Measurements from ENCODE around the gene NFIX.

The NFIX gene

DNA sequence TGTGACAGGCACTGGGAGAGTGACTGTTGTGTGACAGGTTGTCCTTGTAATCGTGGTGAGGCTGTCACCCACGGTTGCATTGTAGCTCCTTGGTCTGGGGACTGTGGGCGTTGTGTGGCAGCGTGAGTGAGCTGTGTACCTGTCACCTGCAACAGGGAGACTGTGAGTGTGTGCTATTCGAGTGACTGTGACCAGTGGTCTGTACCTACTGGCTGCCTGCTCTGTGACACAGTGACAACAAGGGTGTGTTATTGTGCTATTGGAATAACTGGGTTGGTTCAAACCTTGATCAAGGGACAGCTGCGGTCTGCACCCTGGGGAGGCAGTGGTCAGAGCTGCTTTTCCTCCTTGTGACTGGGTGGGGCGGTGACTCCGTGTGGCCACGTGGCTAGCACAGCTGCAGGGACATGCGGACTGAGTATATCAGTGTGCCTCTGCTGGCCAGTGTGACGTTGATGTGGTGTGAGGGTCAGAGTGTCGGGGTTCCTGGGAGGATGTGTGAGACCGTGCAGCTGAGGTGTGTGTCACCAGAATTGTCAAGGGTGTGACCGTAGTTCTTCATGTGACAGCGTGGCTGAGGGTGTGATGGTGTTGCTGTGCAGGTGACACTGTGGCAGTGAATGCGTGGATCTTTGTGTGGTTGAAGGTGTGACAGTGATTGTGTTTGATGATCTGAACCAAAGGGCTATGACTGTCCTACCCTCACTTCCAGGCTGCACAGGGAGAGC is 10.1 kb upstream of the NFIX start:
- Histone ChIP-seq H3K4me3 (ENCODE audit: low read length) (no peak overlapping the region), H3K27me3 (ENCODE audit: control insufficient read depth, insufficient read depth, low read length) (no peaks in the 10 kb centered on the region), H3K4me1 (ENCODE audit: control insufficient read depth, insufficient read depth, low read length) (peaks cover 6% of the 10 kb centered on the region), H3K27ac (ENCODE audit: low read depth, low read length) (no peak overlapping the region), H3K36me3 (ENCODE audit: control insufficient read depth, insufficient read depth, low read length) (no peaks in the 10 kb centered on the region), H3K9ac (ENCODE audit: low read length) (peak overlapping the region; percentile 10)

DNA sequence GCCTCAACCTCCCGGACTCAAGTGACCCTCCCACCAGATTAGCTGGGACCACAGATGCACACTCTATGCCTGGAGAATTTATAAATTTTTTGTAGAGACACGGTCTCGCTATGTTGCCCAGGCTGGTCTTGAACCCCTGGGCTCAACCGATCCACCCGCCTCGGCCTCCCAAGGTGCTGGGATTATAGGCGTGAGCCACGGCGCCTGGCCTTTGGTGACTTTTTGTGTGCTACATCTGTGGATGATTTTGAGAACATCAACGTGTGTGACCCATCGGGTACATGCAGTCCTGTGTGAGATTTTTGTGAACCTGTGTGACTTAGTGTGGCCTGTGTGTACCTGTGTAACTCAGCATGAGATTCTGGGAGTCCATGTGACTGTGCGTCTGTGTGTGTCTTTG is 8.5 kb upstream of the NFIX start:
- H3K4me3 ChIP-seq (ENCODE audit: low read length): no peak overlapping the region
- no peak overlapping the region for H3K27ac ChIP-seq (ENCODE audit: low read depth, low read length)
- H3K36me3 ChIP-seq (ENCODE audit: control insufficient read depth, insufficient read depth, low read length): no peaks in the 10 kb centered on the region
- H3K27me3 ChIP-seq (ENCODE audit: control insufficient read depth, insufficient read depth, low read length): no peaks in the 10 kb centered on the region
- H3K9ac ChIP-seq (ENCODE audit: low read length): no peak overlapping the region
- peaks cover 6% of the 10 kb centered on the region for H3K4me1 ChIP-seq (ENCODE audit: control insufficient read depth, insufficient read depth, low read length)

DNA sequence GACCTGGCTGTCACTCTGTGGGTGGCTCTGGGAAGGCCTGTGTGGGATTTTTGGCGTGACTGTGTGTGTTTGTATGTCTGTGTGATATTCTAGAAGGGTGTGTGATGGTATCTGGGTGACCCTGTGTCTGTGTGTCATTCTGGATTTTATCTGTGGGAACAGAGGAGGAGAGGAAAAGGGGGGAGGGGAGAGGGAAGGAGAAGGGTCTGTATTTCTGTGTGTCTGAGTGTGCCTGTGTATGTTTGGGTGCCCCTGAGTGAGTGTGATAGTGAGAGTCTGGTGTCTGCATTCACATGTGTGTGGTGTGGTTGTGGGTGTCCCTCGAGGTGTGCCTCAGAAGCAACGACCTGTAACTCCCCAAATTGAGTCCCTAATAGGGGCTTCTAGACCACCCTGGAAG is 8.1 kb upstream of the NFIX start:
- no peaks in the 10 kb centered on the region for H3K36me3 ChIP-seq (ENCODE audit: control insufficient read depth, insufficient read depth, low read length)
- H3K27ac ChIP-seq (ENCODE audit: low read depth, low read length): no peak overlapping the region
- H3K9ac ChIP-seq (ENCODE audit: low read length): no peak overlapping the region
- H3K4me1 ChIP-seq (ENCODE audit: control insufficient read depth, insufficient read depth, low read length): peaks cover 6% of the 10 kb centered on the region
- no peak overlapping the region for H3K4me3 ChIP-seq (ENCODE audit: low read length)
- no peaks in the 10 kb centered on the region for H3K27me3 ChIP-seq (ENCODE audit: control insufficient read depth, insufficient read depth, low read length)

DNA sequence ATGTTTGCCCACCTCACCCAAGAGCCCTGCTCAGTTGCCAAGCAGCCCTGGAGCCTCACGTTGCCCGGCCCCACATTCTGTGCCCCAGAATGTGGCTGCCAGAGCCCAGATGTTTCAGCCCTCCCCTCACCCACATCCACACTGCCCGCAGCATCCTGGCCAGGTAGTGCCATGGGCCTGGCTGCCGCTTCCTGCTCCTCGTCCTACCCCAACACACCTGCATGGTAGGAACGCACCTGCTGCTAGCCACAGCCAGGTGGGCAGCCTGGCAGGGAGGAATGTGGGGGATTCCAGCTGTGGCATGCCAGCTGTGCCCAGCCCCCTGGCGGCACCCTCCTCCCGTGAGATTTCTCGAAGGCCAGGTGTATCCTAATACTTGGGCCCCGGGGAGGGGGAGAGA is 7.5 kb upstream of the NFIX start:
- no peak overlapping the region for H3K9ac ChIP-seq (ENCODE audit: low read length)
- H3K4me3 ChIP-seq (ENCODE audit: low read length): no peak overlapping the region
- H3K4me1 ChIP-seq (ENCODE audit: control insufficient read depth, insufficient read depth, low read length): peaks cover 6% of the 10 kb centered on the region
- H3K27ac ChIP-seq (ENCODE audit: low read depth, low read length): no peak overlapping the region
- H3K27me3 ChIP-seq (ENCODE audit: control insufficient read depth, insufficient read depth, low read length): no peaks in the 10 kb centered on the region
- H3K36me3 ChIP-seq (ENCODE audit: control insufficient read depth, insufficient read depth, low read length): no peaks in the 10 kb centered on the region

DNA sequence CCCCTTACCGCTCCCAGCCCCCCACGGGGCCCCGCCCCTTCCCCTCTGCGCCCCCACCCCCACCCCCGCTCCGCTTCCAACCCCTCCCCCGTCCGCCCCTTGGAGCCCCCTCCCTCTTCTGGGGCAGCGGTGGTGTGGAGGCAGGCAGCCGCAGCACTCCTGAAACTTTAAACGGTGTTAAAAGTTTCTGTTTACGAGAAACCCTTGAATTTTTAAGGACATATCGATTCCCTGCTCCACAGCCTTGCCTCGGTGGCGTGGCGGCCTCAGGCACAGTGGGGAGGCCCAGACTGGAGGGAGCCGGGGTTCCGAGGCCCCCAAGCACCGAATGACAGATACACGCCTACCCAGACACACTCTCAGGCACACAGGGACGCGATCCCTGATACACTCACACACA is 4.8 kb upstream of the NFIX start:
- H3K9ac ChIP-seq (ENCODE audit: low read length): no peak overlapping the region
- H3K27ac ChIP-seq (ENCODE audit: low read depth, low read length): no peak overlapping the region
- H3K4me3 ChIP-seq (ENCODE audit: low read length): no peak overlapping the region
- H3K4me1 ChIP-seq (ENCODE audit: control insufficient read depth, insufficient read depth, low read length): no peaks in the 10 kb centered on the region
- H3K27me3 ChIP-seq (ENCODE audit: control insufficient read depth, insufficient read depth, low read length): no peaks in the 10 kb centered on the region
- no peaks in the 10 kb centered on the region for H3K36me3 ChIP-seq (ENCODE audit: control insufficient read depth, insufficient read depth, low read length)

DNA sequence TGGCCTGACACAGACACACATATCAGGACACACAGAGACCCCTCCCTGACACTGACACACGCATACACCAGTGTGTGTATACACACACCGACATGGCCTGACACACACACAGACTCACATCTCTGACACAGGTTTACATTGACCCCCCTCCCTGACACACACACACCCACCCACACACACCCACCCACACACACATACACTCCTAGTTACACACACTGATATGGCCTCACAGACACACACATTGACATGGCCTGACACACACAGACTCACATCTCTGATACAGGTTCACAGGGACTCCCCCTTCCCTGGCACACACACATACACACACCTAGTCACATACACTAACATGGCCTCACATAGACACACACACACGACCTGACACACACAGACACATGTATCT is 4.4 kb upstream of the NFIX start:
- Histone ChIP-seq H3K27ac (ENCODE audit: low read depth, low read length) (no peak overlapping the region), H3K9ac (ENCODE audit: low read length) (no peak overlapping the region), H3K4me3 (ENCODE audit: low read length) (no peak overlapping the region), H3K4me1 (ENCODE audit: control insufficient read depth, insufficient read depth, low read length) (no peaks in the 10 kb centered on the region), H3K36me3 (ENCODE audit: control insufficient read depth, insufficient read depth, low read length) (no peaks in the 10 kb centered on the region), H3K27me3 (ENCODE audit: control insufficient read depth, insufficient read depth, low read length) (no peaks in the 10 kb centered on the region)

DNA sequence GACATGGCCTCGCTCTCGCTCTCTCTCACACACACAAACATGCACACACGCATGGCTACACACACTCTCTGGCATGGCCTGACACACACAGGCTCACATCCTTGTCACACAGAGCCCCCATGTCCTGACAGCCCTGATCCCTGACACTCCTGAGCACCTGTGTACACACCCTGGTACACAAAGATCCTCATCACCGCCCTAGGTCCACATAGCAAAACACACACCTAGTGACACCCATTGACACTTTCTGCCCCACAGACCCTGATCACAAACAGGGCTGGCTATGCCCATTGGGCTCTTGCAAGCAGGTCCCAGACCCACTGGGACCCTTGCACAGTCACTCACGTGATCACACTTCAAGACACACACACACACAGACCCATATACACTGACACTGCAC is 4.0 kb upstream of the NFIX start:
- H3K27ac ChIP-seq (ENCODE audit: low read depth, low read length): no peak overlapping the region
- H3K4me1 ChIP-seq (ENCODE audit: control insufficient read depth, insufficient read depth, low read length): no peaks in the 10 kb centered on the region
- H3K36me3 ChIP-seq (ENCODE audit: control insufficient read depth, insufficient read depth, low read length): no peaks in the 10 kb centered on the region
- no peak overlapping the region for H3K9ac ChIP-seq (ENCODE audit: low read length)
- no peak overlapping the region for H3K4me3 ChIP-seq (ENCODE audit: low read length)
- H3K27me3 ChIP-seq (ENCODE audit: control insufficient read depth, insufficient read depth, low read length): no peaks in the 10 kb centered on the region

DNA sequence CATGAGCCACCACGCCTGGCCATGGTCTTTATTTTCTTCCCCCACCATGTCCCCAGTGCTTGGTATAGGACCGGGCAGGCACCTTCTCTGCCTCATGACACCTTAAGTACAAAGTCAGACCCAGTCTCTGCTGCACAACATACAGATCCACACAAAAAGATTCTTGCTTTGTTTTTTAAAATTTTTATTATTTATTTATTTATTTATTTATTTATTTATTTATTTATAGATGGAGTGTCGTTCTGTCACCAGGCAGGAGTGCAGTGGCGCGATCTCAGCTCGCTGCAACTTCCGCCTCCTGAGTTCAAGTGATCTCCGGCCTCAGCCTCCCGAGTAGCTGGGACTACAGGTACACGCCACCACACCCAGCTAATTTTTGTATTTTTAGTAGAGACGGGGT is 2.5 kb upstream of the NFIX start:
- Histone ChIP-seq H3K4me1 (ENCODE audit: control insufficient read depth, insufficient read depth, low read length) (peaks cover 8% of the 10 kb centered on the region), H3K4me3 (ENCODE audit: low read length) (no peak overlapping the region), H3K27me3 (ENCODE audit: control insufficient read depth, insufficient read depth, low read length) (no peaks in the 10 kb centered on the region), H3K36me3 (ENCODE audit: control insufficient read depth, insufficient read depth, low read length) (no peaks in the 10 kb centered on the region), H3K9ac (ENCODE audit: low read length) (no peak overlapping the region), H3K27ac (ENCODE audit: low read depth, low read length) (no peak overlapping the region)

DNA sequence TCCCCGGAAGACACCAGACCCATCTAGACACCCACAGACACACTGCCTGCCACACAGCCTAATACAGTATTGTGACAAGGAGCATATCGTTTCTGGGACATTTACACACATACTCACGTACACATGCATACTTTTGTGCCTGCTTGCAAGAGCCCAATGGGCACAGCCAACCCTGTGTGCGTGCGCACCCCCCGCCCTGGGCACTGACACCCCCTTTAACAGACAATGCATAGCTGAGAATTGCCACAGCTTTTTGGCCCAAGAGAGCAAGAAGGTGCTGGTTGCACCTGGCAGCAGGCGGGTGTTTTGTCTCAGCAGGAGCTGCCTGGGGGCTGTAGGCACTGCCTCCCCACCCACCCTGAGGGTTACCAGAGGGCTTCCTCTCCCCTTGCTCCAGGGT is 1.7 kb upstream of the NFIX start:
- H3K27me3 ChIP-seq (ENCODE audit: control insufficient read depth, insufficient read depth, low read length): no peaks in the 10 kb centered on the region
- no peaks in the 10 kb centered on the region for H3K36me3 ChIP-seq (ENCODE audit: control insufficient read depth, insufficient read depth, low read length)
- no peak overlapping the region for H3K9ac ChIP-seq (ENCODE audit: low read length)
- H3K27ac ChIP-seq (ENCODE audit: low read depth, low read length): no peak overlapping the region
- H3K4me3 ChIP-seq (ENCODE audit: low read length): no peak overlapping the region
- H3K4me1 ChIP-seq (ENCODE audit: control insufficient read depth, insufficient read depth, low read length): peaks cover 11% of the 10 kb centered on the region

DNA sequence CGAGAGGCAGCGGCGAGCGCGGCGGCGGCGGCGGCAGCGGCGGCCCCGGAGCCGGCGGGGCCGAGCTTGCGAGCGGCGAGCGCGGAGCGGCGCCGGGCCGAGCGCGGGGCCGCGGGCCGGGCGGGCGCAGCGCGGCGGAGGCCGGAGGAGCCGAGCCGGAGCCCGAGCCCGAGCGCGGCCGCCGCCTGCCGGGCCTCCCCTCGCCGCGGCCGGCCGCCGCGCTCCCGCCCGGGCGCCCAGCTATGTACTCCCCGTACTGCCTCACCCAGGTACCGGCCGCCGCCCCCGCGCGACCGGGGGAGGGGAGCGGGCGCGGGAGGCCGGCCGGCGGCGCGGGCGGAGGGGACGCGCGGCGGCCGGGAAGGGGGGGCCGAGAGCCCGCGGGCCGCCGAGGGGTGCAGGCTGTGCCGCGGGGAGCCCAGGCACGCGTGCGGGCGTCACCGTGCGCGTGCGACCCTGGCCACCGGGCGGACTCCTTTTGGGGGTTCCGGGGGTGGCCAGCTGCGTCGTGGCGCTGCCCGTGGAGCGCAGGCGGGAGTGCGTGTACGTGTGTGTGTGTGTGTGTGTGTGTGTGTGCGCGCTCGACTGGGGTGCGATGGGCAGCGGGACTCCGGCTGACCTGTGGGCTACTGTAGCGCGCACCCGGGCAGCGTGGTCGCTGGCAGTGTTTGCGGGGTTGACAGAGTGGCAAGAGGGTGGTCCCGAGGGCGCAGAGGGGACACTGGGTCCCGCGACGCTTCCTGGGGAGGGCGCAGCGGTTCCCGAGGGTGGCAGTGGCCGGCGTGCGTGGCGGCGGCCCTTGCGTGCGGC is 526 bp downstream of the NFIX start:
- Histone ChIP-seq H3K4me3 (ENCODE audit: low read length) (peak overlapping the region; percentile 91), H3K36me3 (ENCODE audit: control insufficient read depth, insufficient read depth, low read length) (peaks cover 8% of the 10 kb centered on the region), H3K27me3 (ENCODE audit: control insufficient read depth, insufficient read depth, low read length) (peaks cover 3% of the 10 kb centered on the region), H3K27ac (ENCODE audit: low read depth, low read length) (peak overlapping the region; percentile 92), H3K4me1 (ENCODE audit: control insufficient read depth, insufficient read depth, low read length) (peaks cover 27% of the 10 kb centered on the region), H3K9ac (ENCODE audit: low read length) (peak overlapping the region; percentile 91)

DNA sequence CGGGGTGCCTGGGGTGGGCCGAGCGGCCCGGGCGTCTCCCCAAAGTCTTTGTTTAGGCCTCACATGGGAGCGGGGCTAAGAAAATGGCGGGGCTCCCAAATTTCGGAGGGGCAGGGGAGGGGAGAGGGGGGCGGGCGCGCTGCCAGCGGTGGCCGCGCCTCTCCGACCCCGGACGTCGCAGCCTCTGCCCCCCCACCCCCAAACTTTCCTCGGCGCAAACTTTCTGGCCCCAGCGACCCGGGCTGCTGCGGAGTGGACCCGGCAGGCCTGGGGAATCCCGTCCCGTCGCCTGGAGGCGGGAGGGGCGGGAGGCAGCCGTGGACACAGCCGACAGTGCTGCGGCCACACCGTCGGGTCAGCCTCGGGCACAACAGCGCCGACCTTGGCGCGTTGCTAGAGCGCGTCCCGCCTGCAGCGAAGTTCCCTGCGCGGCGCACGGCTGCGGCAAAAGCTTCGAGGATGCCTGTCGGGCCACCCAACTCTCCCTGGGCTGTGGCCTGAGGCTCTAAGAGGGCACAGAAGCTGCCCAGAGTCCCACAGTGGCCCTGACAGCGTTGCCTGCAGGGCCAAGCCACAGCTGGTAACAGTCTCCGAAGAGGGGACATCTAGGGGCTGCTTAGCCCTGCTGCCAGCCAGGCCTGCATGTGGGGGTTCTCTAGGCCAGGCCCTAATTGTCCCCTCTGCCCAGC is 1.3 kb downstream of the NFIX start:
- Histone ChIP-seq H3K9ac (ENCODE audit: low read length) (peak overlapping the region; percentile 91), H3K4me3 (ENCODE audit: low read length) (peak overlapping the region; percentile 91), H3K36me3 (ENCODE audit: control insufficient read depth, insufficient read depth, low read length) (peaks cover 8% of the 10 kb centered on the region), H3K27ac (ENCODE audit: low read depth, low read length) (peak overlapping the region; percentile 92), H3K4me1 (ENCODE audit: control insufficient read depth, insufficient read depth, low read length) (peaks cover 35% of the 10 kb centered on the region), H3K27me3 (ENCODE audit: control insufficient read depth, insufficient read depth, low read length) (peaks cover 3% of the 10 kb centered on the region)

DNA sequence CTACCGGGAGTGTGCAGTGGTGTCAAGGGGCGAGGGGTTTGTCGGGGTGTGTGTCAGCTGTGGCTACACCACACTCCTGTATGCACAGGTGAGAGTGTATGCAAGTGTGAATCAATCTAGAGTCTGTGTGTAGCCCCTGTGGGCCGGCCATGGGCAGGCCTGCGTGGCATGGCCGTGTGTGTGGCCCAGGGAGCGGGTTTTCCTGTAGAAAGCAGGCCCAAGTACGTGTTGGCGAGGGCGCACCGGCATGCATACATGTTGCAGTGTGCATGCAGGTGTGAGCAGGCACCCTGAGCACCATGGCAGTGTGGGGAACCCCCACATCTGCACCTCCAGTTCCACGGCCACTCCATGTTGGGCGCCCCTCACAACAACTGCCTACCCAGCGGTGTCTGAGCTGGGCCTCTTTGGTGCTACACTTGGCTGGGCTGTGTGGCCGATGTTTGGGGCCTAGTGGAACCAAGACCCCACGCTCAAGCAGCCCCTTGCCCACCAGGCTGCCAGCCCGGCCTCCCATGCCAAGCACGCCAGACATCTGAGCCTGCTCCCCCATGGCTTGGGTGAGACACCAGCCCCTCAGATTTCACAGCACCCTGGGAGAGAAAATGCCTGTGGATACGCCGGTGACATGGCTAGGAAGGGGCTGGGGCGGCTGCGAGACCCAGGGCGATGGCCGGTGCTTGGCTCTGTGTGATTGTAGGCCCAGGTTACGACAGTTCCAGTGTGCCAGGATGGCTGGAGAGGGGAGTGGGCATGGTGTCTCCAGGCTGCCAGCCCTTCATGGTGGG is 2.1 kb downstream of the NFIX start:
- peak overlapping the region; percentile 92 for H3K27ac ChIP-seq (ENCODE audit: low read depth, low read length)
- H3K36me3 ChIP-seq (ENCODE audit: control insufficient read depth, insufficient read depth, low read length): peaks cover 8% of the 10 kb centered on the region
- H3K4me1 ChIP-seq (ENCODE audit: control insufficient read depth, insufficient read depth, low read length): peaks cover 38% of the 10 kb centered on the region
- peak overlapping the region; percentile 91 for H3K4me3 ChIP-seq (ENCODE audit: low read length)
- H3K27me3 ChIP-seq (ENCODE audit: control insufficient read depth, insufficient read depth, low read length): peaks cover 3% of the 10 kb centered on the region
- H3K9ac ChIP-seq (ENCODE audit: low read length): peak overlapping the region; percentile 3
